Esophagus muscularis mucosa (tissue), 3 donors: ENCODE results near the gene SLC6A9.

Experiments used
- POLR2A ChIP-seq: fragments of 450-650 bp; IDR thresholded peaks from one replicate; pipeline ENCODE4 v1.6.1; 2017; ENCODE audit warnings: antibody characterized with exemption, moderate library complexity, mild to moderate bottlenecking, low read depth
- TF ChIP-seq, protein P1 (sequence below), 3 experiments: fragments of 200-600 bp in 2 of 3; fragments of 450-650 bp in 1 of 3; sonication (generic) in 2 of 3; IDR thresholded peaks; one replicate each; pipeline ENCODE4 v1.5.1; 2017 to 2019; ENCODE audit warnings: antibody characterized with exemption in 3 of 3, mild to moderate bottlenecking in 2 of 3, moderate library complexity in 1 of 3

DNA sequence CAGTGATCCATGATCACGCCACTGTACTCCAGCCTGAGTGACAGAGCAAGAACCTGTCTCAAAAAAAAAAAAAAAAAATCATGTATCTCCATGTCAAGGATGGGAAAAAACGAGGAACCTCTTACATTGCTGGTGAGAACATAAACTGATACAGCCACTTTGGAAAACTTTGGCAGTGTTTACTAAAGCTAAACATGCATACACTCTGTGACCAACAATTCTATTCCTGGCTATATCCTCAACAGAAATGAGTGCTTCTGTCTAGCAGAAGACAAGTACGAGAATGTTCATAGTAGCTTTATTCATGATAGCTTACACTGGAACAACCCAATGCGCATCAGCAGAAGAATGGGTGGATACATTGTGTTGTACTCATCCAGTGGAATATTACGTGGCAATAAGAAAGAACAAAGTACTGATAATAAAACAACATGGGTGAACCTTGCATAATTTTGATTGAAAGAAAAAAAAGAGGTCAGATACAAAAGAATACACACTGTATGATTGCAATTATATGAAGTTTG lies 31.5 kb upstream of the SLC6A9 start:
- TF ChIP-seq POLR2A, result no peak
- TF ChIP-seq, protein P1, sequence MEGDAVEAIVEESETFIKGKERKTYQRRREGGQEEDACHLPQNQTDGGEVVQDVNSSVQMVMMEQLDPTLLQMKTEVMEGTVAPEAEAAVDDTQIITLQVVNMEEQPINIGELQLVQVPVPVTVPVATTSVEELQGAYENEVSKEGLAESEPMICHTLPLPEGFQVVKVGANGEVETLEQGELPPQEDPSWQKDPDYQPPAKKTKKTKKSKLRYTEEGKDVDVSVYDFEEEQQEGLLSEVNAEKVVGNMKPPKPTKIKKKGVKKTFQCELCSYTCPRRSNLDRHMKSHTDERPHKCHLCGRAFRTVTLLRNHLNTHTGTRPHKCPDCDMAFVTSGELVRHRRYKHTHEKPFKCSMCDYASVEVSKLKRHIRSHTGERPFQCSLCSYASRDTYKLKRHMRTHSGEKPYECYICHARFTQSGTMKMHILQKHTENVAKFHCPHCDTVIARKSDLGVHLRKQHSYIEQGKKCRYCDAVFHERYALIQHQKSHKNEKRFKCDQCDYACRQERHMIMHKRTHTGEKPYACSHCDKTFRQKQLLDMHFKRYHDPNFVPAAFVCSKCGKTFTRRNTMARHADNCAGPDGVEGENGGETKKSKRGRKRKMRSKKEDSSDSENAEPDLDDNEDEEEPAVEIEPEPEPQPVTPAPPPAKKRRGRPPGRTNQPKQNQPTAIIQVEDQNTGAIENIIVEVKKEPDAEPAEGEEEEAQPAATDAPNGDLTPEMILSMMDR (IDR thresholded peaks at IDR 0.05), result no peak
